ENCODE data around the gene APOH. TPM values are rescaled to one million over a fixed set of nuclear protein-coding genes. Genes with fewer than 3 reads are reported as not detected.

Gene APOH
- total RNA-seq, 1 experiment from 2014 or later: not detected

GRCh38 chr17:66221755-66222530 lies 7.3 kb downstream of the APOH start:
- ChIA-PET CTCF (no interaction called here), POLR2A (interaction anchor here (0.6 kb wide), 2 partner anchors 25 to 439 kb away, joined by 3 read pairs; no protein-coding TSS in a partner anchor)
- Mint-ChIP-seq H3K4me1 (ENCODE audit: insufficient read depth, unreplicated experiment) (no peaks in the 10 kb centered on the region), H3K4me3 (ENCODE audit: unreplicated experiment) (no peak overlapping the region), H3K36me3 (ENCODE audit: insufficient read depth, unreplicated experiment) (no peaks in the 10 kb centered on the region), H3K27me3 (ENCODE audit: insufficient read depth, unreplicated experiment) (peaks cover 48% of the 10 kb centered on the region), H3K27ac (ENCODE audit: low read depth, unreplicated experiment) (no peak overlapping the region), H3K9me3 (ENCODE audit: unreplicated experiment) (no peaks in the 10 kb centered on the region)
- DNase-seq (ENCODE audit: unreplicated experiment): no peak
- intact Hi-C loops (cut with micrococcal nuclease): no loop called here
- no TSS peak for BruUV-seq (replicated peaks)
- TF ChIP-seq CTCF (IDR thresholded peaks at IDR 0.05; ENCODE audit: unreplicated experiment): no peak

- no peak for DNase-seq (ENCODE audit: unreplicated experiment)
- intact Hi-C loops (cut with micrococcal nuclease): no loop called here
- ChIA-PET CTCF (no interaction called here), POLR2A (no interaction called here)
- Mint-ChIP-seq H3K36me3 (ENCODE audit: insufficient read depth, unreplicated experiment) (no peaks in the 10 kb centered on the region), H3K4me1 (ENCODE audit: insufficient read depth, unreplicated experiment) (no peaks in the 10 kb centered on the region), H3K27me3 (ENCODE audit: insufficient read depth, unreplicated experiment) (peaks cover 48% of the 10 kb centered on the region), H3K4me3 (ENCODE audit: unreplicated experiment) (no peak overlapping the region), H3K27ac (ENCODE audit: low read depth, unreplicated experiment) (no peak overlapping the region), H3K9me3 (ENCODE audit: unreplicated experiment) (no peaks in the 10 kb centered on the region)
- TF ChIP-seq CTCF (IDR thresholded peaks at IDR 0.05; ENCODE audit: unreplicated experiment): no peak
- BruUV-seq (replicated peaks): no TSS peak
Observed at GRCh38 chr17:66221343-66221742, 7.9 kb downstream of the APOH start.

GRCh38 chr17:66220079-66220835 lies 9.0 kb downstream of the APOH start:
- Mint-ChIP-seq H3K27me3 (ENCODE audit: insufficient read depth, unreplicated experiment) (peaks cover 48% of the 10 kb centered on the region), H3K4me1 (ENCODE audit: insufficient read depth, unreplicated experiment) (no peaks in the 10 kb centered on the region), H3K4me3 (ENCODE audit: unreplicated experiment) (no peak overlapping the region), H3K9me3 (ENCODE audit: unreplicated experiment) (no peaks in the 10 kb centered on the region), H3K27ac (ENCODE audit: low read depth, unreplicated experiment) (no peak overlapping the region), H3K36me3 (ENCODE audit: insufficient read depth, unreplicated experiment) (no peaks in the 10 kb centered on the region)
- ChIA-PET CTCF (interaction anchor here (0.6 kb wide), 1 partner anchor 236 kb away, joined by 3 read pairs; no protein-coding TSS in a partner anchor), POLR2A (interaction anchor here (0.5 kb wide), 1 partner anchor 30 kb away, joined by 3 read pairs; no protein-coding TSS in a partner anchor)
- intact Hi-C loops (cut with micrococcal nuclease): no loop called here
- no TSS peak for BruUV-seq (replicated peaks)
- DNase-seq (ENCODE audit: unreplicated experiment): no peak
- no peak for TF ChIP-seq CTCF (IDR thresholded peaks at IDR 0.05; ENCODE audit: unreplicated experiment)

GRCh38 chr17:66215529-66215911 lies 13.7 kb downstream of the APOH start:
- no peak overlapping the region for H3K27ac Mint-ChIP-seq (ENCODE audit: low read depth, unreplicated experiment)
- H3K36me3 Mint-ChIP-seq (ENCODE audit: insufficient read depth, unreplicated experiment): no peaks in the 10 kb centered on the region
- H3K27me3 Mint-ChIP-seq (ENCODE audit: insufficient read depth, unreplicated experiment): peaks cover 34% of the 10 kb centered on the region
- TF ChIP-seq CTCF (IDR thresholded peaks at IDR 0.05; ENCODE audit: unreplicated experiment): no peak
- no peak for DNase-seq (ENCODE audit: unreplicated experiment)
- no peak overlapping the region for H3K4me3 Mint-ChIP-seq (ENCODE audit: unreplicated experiment)
- ChIA-PET CTCF (no interaction called here), POLR2A (interaction anchor here (0.7 kb wide), 1 partner anchor 11 kb away, joined by 3 read pairs; no protein-coding TSS in a partner anchor)
- H3K9me3 Mint-ChIP-seq (ENCODE audit: unreplicated experiment): no peaks in the 10 kb centered on the region
- intact Hi-C loops (cut with micrococcal nuclease): no loop called here
- BruUV-seq (replicated peaks): no TSS peak
- no peaks in the 10 kb centered on the region for H3K4me1 Mint-ChIP-seq (ENCODE audit: insufficient read depth, unreplicated experiment)

Measured in MCF 10A (cell line).